Measurements from ENCODE around the gene RUNX3.

Gene RUNX3

DNA sequence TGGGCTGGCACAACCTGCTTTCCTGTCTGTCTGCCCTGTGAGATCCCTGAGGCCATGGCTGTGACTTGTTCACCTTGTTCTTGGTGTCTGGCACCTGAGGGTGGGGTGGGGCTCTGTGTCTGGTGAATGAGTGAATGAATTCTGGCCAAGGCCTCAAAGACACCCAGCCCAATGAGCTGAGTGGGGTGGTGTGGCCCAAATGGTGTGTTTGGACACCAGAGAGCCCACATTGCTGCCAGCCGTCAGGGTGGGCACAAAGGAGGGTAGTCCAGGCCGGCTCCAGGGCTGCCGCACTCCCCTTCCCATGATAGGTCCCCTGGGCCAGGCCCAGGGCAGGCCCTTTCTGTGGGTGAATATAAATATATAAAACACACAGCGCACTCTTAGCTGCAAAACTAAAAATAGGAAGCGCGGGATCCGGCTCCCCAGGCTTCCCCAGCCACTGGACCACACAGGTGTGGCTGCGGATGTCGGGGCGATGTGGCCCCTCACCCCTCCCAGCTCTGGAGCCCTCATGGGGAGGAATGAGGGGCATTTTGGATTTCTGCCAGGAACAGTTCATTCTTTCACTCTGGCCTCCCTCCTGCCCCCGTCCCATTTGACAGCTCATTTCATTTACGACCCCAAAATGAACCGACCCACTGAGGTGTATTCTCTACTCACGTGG lies 33.3 kb downstream of the RUNX3 start:
- Histone ChIP-seq H3K36me3 (ENCODE audit: low read length) (no peaks in the 10 kb centered on the region), H4K20me1 (ENCODE audit: low read depth, low read length) (no peaks in the 10 kb centered on the region), H3K27me3 (ENCODE audit: low read length) (no peaks in the 10 kb centered on the region), H3K27ac (ENCODE audit: low read depth, low read length) (no peak overlapping the region), H3K4me3 (ENCODE audit: insufficient read depth, low read length, poor library complexity, severe bottlenecking) (no peak overlapping the region), H3F3A (ENCODE audit: insufficient read depth) (no peaks in the 10 kb centered on the region; the same call in 1 of the 2 replicates), H3K9me3 (ENCODE audit: insufficient read depth, low read length) (peaks cover 4% of the 10 kb centered on the region; the same call in 1 of the 2 replicates), H3K9ac (ENCODE audit: low read length) (no peak overlapping the region), H2AFZ (ENCODE audit: low read depth, low read length, severe bottlenecking) (no peak overlapping the region), H3K79me2 (ENCODE audit: insufficient read depth, low read length) (no peaks in the 10 kb centered on the region), H3K4me2 (ENCODE audit: low read depth, low read length, poor library complexity, severe bottlenecking) (no peak overlapping the region), H3K9me2 (replicated peaks; ENCODE audit: insufficient read depth, low read length) (no peaks in the 10 kb centered on the region)
- TF ChIP-seq, protein P1, sequence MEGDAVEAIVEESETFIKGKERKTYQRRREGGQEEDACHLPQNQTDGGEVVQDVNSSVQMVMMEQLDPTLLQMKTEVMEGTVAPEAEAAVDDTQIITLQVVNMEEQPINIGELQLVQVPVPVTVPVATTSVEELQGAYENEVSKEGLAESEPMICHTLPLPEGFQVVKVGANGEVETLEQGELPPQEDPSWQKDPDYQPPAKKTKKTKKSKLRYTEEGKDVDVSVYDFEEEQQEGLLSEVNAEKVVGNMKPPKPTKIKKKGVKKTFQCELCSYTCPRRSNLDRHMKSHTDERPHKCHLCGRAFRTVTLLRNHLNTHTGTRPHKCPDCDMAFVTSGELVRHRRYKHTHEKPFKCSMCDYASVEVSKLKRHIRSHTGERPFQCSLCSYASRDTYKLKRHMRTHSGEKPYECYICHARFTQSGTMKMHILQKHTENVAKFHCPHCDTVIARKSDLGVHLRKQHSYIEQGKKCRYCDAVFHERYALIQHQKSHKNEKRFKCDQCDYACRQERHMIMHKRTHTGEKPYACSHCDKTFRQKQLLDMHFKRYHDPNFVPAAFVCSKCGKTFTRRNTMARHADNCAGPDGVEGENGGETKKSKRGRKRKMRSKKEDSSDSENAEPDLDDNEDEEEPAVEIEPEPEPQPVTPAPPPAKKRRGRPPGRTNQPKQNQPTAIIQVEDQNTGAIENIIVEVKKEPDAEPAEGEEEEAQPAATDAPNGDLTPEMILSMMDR (IDR thresholded peaks at IDR 0.05; ENCODE audit: insufficient read depth, low read length, poor library complexity, severe bottlenecking): no peak
- TF ChIP-seq EZH2phosphoT487 (conservative IDR thresholded peaks at IDR 0.05; ENCODE audit: low read length): no peak

DNA sequence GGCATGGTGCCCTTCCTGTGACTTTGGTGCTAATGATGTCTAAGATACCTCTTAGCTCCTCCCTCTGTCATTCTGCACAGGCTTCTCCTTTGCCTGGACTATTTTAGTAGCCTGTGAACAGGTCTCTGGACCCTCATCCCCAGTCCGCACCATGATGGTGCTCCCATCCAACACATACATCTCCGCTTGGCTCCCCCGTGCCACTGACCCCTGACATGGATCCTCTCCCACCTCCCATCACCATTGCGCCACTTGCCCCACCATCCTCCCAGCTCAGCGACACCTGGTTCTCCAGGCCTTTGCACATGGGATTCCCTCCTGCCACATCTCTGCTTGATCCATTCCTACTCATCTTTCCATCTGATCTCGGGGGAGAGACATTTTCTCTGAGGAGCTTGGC lies 33.9 kb downstream of the RUNX3 start:
- H2AFZ ChIP-seq (ENCODE audit: low read depth, low read length, severe bottlenecking): no peak overlapping the region
- H3K79me2 ChIP-seq (ENCODE audit: insufficient read depth, low read length): no peaks in the 10 kb centered on the region
- TF ChIP-seq EZH2phosphoT487 (conservative IDR thresholded peaks at IDR 0.05; ENCODE audit: low read length): no peak
- H3K36me3 ChIP-seq (ENCODE audit: low read length): no peaks in the 10 kb centered on the region
- H4K20me1 ChIP-seq (ENCODE audit: low read depth, low read length): no peaks in the 10 kb centered on the region
- no peak overlapping the region for H3K4me2 ChIP-seq (ENCODE audit: low read depth, low read length, poor library complexity, severe bottlenecking)
- no peak overlapping the region for H3K4me3 ChIP-seq (ENCODE audit: insufficient read depth, low read length, poor library complexity, severe bottlenecking)
- H3K9me2 ChIP-seq (replicated peaks; ENCODE audit: insufficient read depth, low read length): no peaks in the 10 kb centered on the region
- no peak overlapping the region for H3K9ac ChIP-seq (ENCODE audit: low read length)
- H3K9me3 ChIP-seq (ENCODE audit: insufficient read depth, low read length): peaks cover 5% of the 10 kb centered on the region; the same call in 1 of the 2 replicates
- no peak overlapping the region for H3K27ac ChIP-seq (ENCODE audit: low read depth, low read length)
- no peaks in the 10 kb centered on the region for H3K27me3 ChIP-seq (ENCODE audit: low read length)
- no peaks in the 10 kb centered on the region; the same call in 1 of the 2 replicates for H3F3A ChIP-seq (ENCODE audit: insufficient read depth)

DNA sequence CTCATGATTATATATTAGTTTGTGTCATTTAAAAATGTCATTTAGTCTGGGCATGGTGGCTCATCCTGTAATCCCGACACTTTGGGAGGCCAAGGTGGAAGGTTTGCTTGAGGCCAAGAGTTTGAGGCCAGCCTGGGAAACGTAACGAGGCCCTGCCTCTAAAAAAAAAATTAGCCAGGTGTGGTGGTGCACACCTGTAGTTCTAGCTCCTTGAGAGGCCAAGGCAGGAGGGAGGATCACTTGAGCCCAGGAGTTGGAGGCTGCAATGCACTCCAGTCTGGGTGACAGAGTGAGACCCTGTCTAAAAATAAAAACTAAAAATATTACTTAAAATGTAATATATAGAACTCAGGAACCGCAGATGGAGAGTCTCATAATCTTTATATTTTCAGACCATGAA lies 34.6 kb downstream of the RUNX3 start:
- no peaks in the 10 kb centered on the region for H3K36me3 ChIP-seq (ENCODE audit: low read length)
- no peak overlapping the region for H3K9ac ChIP-seq (ENCODE audit: low read length)
- no peaks in the 10 kb centered on the region for H4K20me1 ChIP-seq (ENCODE audit: low read depth, low read length)
- no peak overlapping the region for H3K27ac ChIP-seq (ENCODE audit: low read depth, low read length)
- H2AFZ ChIP-seq (ENCODE audit: low read depth, low read length, severe bottlenecking): no peak overlapping the region
- H3K27me3 ChIP-seq (ENCODE audit: low read length): no peaks in the 10 kb centered on the region
- H3K4me3 ChIP-seq (ENCODE audit: insufficient read depth, low read length, poor library complexity, severe bottlenecking): no peak overlapping the region
- TF ChIP-seq, protein P1 (IDR thresholded peaks at IDR 0.05; ENCODE audit: insufficient read depth, low read length, poor library complexity, severe bottlenecking): no peak
- no peak for TF ChIP-seq EZH2phosphoT487 (conservative IDR thresholded peaks at IDR 0.05; ENCODE audit: low read length)
- peaks cover 5% of the 10 kb centered on the region; the same call in 1 of the 2 replicates for H3K9me3 ChIP-seq (ENCODE audit: insufficient read depth, low read length)
- H3F3A ChIP-seq (ENCODE audit: insufficient read depth): no peaks in the 10 kb centered on the region
- H3K79me2 ChIP-seq (ENCODE audit: insufficient read depth, low read length): no peaks in the 10 kb centered on the region
- H3K9me2 ChIP-seq (replicated peaks; ENCODE audit: insufficient read depth, low read length): no peaks in the 10 kb centered on the region
- no peak overlapping the region for H3K4me2 ChIP-seq (ENCODE audit: low read depth, low read length, poor library complexity, severe bottlenecking)

DNA sequence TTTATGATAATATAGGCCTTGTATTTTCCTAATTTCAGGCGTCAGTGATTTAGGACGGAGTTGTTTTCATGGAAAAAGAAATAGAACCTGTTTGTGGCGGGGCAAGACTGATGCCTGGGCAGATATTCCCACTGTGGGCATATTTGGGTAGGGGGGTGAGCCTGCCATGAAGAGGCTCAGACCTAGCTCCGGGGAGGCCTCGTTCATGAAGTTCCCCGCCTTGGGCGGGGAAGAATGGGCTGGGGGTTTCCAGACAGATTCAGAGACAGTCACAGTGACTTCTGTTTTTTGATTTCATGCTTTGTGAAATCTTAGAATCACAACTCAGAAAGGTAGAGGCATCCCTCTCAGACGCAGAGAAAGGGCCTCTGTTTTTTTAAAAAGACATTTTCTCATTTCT lies 36.1 kb downstream of the RUNX3 start:
- no peak overlapping the region for H3K27ac ChIP-seq (ENCODE audit: low read depth, low read length)
- H2AFZ ChIP-seq (ENCODE audit: low read depth, low read length, severe bottlenecking): no peak overlapping the region
- no peak for TF ChIP-seq EZH2phosphoT487 (conservative IDR thresholded peaks at IDR 0.05; ENCODE audit: low read length)
- no peaks in the 10 kb centered on the region for H3K36me3 ChIP-seq (ENCODE audit: low read length)
- no peaks in the 10 kb centered on the region for H4K20me1 ChIP-seq (ENCODE audit: low read depth, low read length)
- H3K9ac ChIP-seq (ENCODE audit: low read length): no peak overlapping the region
- H3K9me3 ChIP-seq (ENCODE audit: insufficient read depth, low read length): peaks cover 5% of the 10 kb centered on the region; the same call in 1 of the 2 replicates
- H3K79me2 ChIP-seq (ENCODE audit: insufficient read depth, low read length): no peaks in the 10 kb centered on the region
- no peak overlapping the region for H3K4me3 ChIP-seq (ENCODE audit: insufficient read depth, low read length, poor library complexity, severe bottlenecking)
- H3K9me2 ChIP-seq (replicated peaks; ENCODE audit: insufficient read depth, low read length): no peaks in the 10 kb centered on the region
- no peak overlapping the region for H3K4me2 ChIP-seq (ENCODE audit: low read depth, low read length, poor library complexity, severe bottlenecking)
- no peaks in the 10 kb centered on the region for H3K27me3 ChIP-seq (ENCODE audit: low read length)
- no peaks in the 10 kb centered on the region for H3F3A ChIP-seq (ENCODE audit: insufficient read depth)
